Measurements from ENCODE around the gene USF1.

DNA sequence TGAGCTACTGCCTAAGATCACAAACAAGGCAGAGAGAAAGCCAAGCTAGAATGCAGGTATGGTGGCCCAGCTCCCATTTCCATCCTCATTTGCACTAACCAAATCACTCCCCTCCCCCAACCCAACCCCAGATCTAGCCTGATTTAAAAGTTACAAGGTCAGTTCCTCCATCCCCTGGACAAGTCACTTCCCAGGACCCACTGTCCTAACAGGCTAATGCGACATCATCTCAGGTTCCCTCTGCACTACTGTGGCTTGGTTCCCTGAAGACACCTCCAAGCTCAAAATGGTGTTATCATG, 27.2 kb downstream of the USF1 start:
- TF ChIP-seq, protein P1, sequence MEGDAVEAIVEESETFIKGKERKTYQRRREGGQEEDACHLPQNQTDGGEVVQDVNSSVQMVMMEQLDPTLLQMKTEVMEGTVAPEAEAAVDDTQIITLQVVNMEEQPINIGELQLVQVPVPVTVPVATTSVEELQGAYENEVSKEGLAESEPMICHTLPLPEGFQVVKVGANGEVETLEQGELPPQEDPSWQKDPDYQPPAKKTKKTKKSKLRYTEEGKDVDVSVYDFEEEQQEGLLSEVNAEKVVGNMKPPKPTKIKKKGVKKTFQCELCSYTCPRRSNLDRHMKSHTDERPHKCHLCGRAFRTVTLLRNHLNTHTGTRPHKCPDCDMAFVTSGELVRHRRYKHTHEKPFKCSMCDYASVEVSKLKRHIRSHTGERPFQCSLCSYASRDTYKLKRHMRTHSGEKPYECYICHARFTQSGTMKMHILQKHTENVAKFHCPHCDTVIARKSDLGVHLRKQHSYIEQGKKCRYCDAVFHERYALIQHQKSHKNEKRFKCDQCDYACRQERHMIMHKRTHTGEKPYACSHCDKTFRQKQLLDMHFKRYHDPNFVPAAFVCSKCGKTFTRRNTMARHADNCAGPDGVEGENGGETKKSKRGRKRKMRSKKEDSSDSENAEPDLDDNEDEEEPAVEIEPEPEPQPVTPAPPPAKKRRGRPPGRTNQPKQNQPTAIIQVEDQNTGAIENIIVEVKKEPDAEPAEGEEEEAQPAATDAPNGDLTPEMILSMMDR (IDR thresholded peaks at IDR 0.05) = no peak
- no peak for TF ChIP-seq POLR2A (IDR thresholded peaks at IDR 0.05)
